Stimulated activated naive B cell treated with anti-CD40 and anti-IgM and Interleukin-4, amounts not matched to agents 10 μg/mL and 1 μg/mL and 100 μg/mL, for 72 hours (primary cell): ENCODE results near the gene PTPN6.

ENCODE experiments used
- ATAC-seq, 2 donors: fragments of 150-1000 bp; cut with Tn5 transposase; replicated peaks; 2 replicates each; pipeline ENCODE4 v1.10.0; 2021; ENCODE audit warnings: moderate library complexity in 1 of 2
- DNase-seq: peaks from one replicate; pipeline ENCODE4 v3.0.0; 2021
- H3K27ac Mint-ChIP-seq: one replicate; pipeline ENCODE4 v1.8.0; 2022; ENCODE audit warnings: mild to moderate bottlenecking, mixed read lengths
- H3K27me3 Mint-ChIP-seq, 2 donors: one replicate each; pipeline ENCODE4 v1.8.0; 2022; ENCODE audit warnings: mixed read lengths in 2 of 2
- H3K36me3 Mint-ChIP-seq, 2 donors: one replicate each; pipeline ENCODE4 v1.8.0; 2022; ENCODE audit warnings: mixed read lengths in 2 of 2, mild to moderate bottlenecking in 1 of 2
- H3K4me1 Mint-ChIP-seq, 2 donors: one replicate each; pipeline ENCODE4 v1.8.0; 2022; ENCODE audit warnings: mixed read lengths in 2 of 2, mild to moderate bottlenecking in 1 of 2
- H3K4me3 Mint-ChIP-seq, 2 donors: one replicate each; pipeline ENCODE4 v1.8.0; 2022; ENCODE audit warnings: mild to moderate bottlenecking in 2 of 2, mixed read lengths in 2 of 2, moderate library complexity in 1 of 2
- H3K9me3 Mint-ChIP-seq, 2 donors: one replicate each; pipeline ENCODE4 v1.8.0; 2022; ENCODE audit warnings: mixed read lengths in 2 of 2, mild to moderate bottlenecking in 1 of 2

The PTPN6 gene

DNA sequence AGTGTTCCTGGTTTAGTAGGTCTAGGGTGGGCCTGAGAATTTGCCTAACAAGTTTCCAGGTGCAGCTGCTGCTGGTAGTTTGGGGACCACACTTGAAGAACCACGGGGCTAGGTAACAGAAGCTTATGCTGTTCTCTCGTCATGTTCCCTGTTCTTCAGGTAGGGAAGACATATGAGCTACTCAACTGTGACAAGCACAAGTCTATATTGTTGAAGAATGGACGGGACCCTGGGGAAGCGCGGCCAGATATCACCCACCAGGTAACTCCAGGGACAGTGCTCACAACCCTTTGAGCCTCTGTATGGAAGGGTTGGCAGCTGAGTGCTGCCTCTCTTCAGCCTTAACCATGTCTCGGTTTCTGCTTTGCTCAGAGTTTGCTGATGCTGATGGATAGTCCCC, 23.0 kb downstream of the PTPN6 start:
- Mint-ChIP-seq H3K36me3 (peaks cover 44 to 75% of the 10 kb centered on the region in 2 donors), H3K4me3 (no peak overlapping the region)

GRCh38 chr12:6975297-6976032, 24.3 kb downstream of the PTPN6 start:
- ATAC-seq: peak; percentile 27 to 34
- Mint-ChIP-seq H3K36me3 (peaks cover 41 to 71% of the 10 kb centered on the region in 2 donors), H3K4me3 (no peak overlapping the region), H3K27me3 (no peaks in the 10 kb centered on the region), H3K4me1 (peaks cover 22 to 54% of the 10 kb centered on the region in 2 donors), H3K9me3 (no peaks in the 10 kb centered on the region), H3K27ac (peak overlapping the region; percentile 90)
- no peak for DNase-seq

More for the DNA sequence above, 23.0 kb downstream of the PTPN6 start:
- ATAC-seq: no peak
- no peaks in the 10 kb centered on the region for H3K27me3 Mint-ChIP-seq
- H3K27ac Mint-ChIP-seq: no peak overlapping the region
- no peaks in the 10 kb centered on the region for H3K9me3 Mint-ChIP-seq
- H3K4me1 Mint-ChIP-seq: peaks cover 24 to 59% of the 10 kb centered on the region in 2 donors
- DNase-seq: no peak

DNA sequence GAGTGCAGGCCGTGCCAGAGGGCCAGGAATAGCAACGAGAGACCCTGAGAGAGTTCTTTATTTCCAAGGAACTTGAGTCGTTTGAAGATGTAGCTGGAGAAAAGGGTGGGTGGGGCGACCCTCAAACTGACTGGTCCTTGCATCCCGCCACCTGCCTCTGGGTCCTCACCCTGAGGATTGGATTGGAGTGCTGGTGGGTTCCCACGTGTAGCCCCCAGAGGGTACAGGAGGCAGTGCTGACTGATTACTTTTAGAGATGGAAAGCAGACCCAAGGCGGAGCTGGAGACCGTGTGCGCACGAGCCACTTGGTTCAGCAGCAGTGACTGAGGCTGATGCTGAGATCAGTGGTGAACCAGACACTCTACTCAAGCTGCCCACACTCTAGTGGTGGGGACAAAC, 26.5 kb downstream of the PTPN6 start:
- H3K27me3 Mint-ChIP-seq: no peaks in the 10 kb centered on the region
- H3K4me1 Mint-ChIP-seq: peaks cover 20 to 37% of the 10 kb centered on the region in 2 donors
- ATAC-seq (no peak), DNase-seq (no peak)
- peak overlapping the region; percentile 49 for H3K27ac Mint-ChIP-seq
- H3K36me3 Mint-ChIP-seq: peaks cover 43 to 70% of the 10 kb centered on the region in 2 donors
- no peaks in the 10 kb centered on the region for H3K9me3 Mint-ChIP-seq
- H3K4me3 Mint-ChIP-seq: no peak overlapping the region

- Mint-ChIP-seq H3K27me3 (no peaks in the 10 kb centered on the region), H3K4me1 (peaks cover 18 to 32% of the 10 kb centered on the region in 2 donors), H3K9me3 (no peaks in the 10 kb centered on the region), H3K4me3 (no peak overlapping the region), H3K36me3 (peaks cover 43 to 68% of the 10 kb centered on the region in 2 donors), H3K27ac (peak overlapping the region; percentile 59)
- ATAC-seq: no peak
- DNase-seq: no peak
These were observed 27.0 kb downstream of the PTPN6 start for GRCh38 chr12:6978188-6978587.

DNA sequence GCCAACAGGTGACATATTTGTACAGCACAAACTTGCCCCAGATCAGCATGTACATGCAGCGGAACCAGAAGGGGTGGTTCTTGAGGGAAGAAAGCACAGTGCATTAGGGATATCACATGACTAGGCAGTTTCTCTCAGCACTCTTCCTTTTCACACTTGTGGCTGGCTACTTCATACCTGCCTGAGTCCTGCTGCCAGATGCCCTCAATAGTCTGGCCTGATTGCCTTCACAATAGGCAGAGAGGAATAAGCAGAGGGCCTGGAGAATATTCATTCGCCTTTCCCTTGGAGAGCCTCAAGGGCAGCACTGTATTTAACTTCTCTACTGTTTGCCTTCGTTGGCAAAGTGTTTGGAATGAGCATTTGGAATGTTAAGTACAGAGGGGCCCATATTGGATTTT, 27.5 kb downstream of the PTPN6 start:
- Mint-ChIP-seq H3K4me1 (peaks cover 15 to 27% of the 10 kb centered on the region in 2 donors), H3K27ac (peak overlapping the region; percentile 53), H3K27me3 (no peaks in the 10 kb centered on the region), H3K4me3 (no peak overlapping the region), H3K9me3 (no peaks in the 10 kb centered on the region), H3K36me3 (peaks cover 45 to 67% of the 10 kb centered on the region in 2 donors)
- no peak for ATAC-seq
- DNase-seq: no peak

- H3K27me3 Mint-ChIP-seq: no peaks in the 10 kb centered on the region
- ATAC-seq (no peak), DNase-seq (no peak)
- peaks cover 44 to 63% of the 10 kb centered on the region in 2 donors for H3K36me3 Mint-ChIP-seq
- H3K4me1 Mint-ChIP-seq: peaks cover 12 to 24% of the 10 kb centered on the region in 2 donors
- no peaks in the 10 kb centered on the region for H3K9me3 Mint-ChIP-seq
- H3K4me3 Mint-ChIP-seq: no peak overlapping the region
- H3K27ac Mint-ChIP-seq: peak overlapping the region; percentile 53
These were observed 27.9 kb downstream of the PTPN6 start for GRCh38 chr12:6979021-6979420.

DNA sequence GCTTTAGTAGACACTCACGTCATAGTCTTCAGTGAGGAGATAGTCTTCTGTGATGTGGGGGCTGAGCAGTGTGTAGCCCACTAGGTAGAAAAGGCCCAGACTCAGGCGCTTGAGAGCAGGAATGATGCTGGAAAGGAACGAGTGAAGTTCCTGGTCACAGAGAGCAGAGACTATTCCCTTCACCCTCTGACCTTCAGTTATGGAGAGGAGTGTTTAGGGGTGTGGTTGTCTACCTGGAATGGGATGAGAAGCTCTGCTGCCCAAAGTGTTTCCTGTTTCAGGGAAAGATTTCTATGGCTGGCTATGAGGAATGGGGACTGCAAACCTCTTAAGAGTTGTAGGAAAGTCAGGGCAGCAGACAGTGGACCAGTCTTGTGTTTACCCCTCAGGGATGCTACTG, 28.3 kb downstream of the PTPN6 start:
- no peak for ATAC-seq
- DNase-seq: no peak
- Mint-ChIP-seq H3K4me1 (peaks cover 12 to 23% of the 10 kb centered on the region in 2 donors), H3K36me3 (peaks cover 44 to 62% of the 10 kb centered on the region in 2 donors), H3K27ac (no peak overlapping the region), H3K4me3 (no peak overlapping the region), H3K9me3 (no peaks in the 10 kb centered on the region), H3K27me3 (no peaks in the 10 kb centered on the region)

- Mint-ChIP-seq H3K4me3 (no peak overlapping the region), H3K4me1 (peaks cover 12 to 17% of the 10 kb centered on the region in 2 donors), H3K9me3 (no peaks in the 10 kb centered on the region), H3K27ac (no peak overlapping the region), H3K27me3 (no peaks in the 10 kb centered on the region), H3K36me3 (peaks cover 43 to 60% of the 10 kb centered on the region in 2 donors)
- ATAC-seq (no peak), DNase-seq (no peak)
These were observed 28.9 kb downstream of the PTPN6 start for GRCh38 chr12:6980075-6980474.

GRCh38 chr12:6980740-6981139, 29.6 kb downstream of the PTPN6 start:
- DNase-seq (no peak), ATAC-seq (no peak)
- no peak overlapping the region for H3K4me3 Mint-ChIP-seq
- peaks cover 11% of the 10 kb centered on the region in 2 donors for H3K4me1 Mint-ChIP-seq
- no peaks in the 10 kb centered on the region for H3K27me3 Mint-ChIP-seq
- H3K9me3 Mint-ChIP-seq: no peaks in the 10 kb centered on the region
- no peak overlapping the region for H3K27ac Mint-ChIP-seq
- H3K36me3 Mint-ChIP-seq: peaks cover 41 to 57% of the 10 kb centered on the region in 2 donors

DNA sequence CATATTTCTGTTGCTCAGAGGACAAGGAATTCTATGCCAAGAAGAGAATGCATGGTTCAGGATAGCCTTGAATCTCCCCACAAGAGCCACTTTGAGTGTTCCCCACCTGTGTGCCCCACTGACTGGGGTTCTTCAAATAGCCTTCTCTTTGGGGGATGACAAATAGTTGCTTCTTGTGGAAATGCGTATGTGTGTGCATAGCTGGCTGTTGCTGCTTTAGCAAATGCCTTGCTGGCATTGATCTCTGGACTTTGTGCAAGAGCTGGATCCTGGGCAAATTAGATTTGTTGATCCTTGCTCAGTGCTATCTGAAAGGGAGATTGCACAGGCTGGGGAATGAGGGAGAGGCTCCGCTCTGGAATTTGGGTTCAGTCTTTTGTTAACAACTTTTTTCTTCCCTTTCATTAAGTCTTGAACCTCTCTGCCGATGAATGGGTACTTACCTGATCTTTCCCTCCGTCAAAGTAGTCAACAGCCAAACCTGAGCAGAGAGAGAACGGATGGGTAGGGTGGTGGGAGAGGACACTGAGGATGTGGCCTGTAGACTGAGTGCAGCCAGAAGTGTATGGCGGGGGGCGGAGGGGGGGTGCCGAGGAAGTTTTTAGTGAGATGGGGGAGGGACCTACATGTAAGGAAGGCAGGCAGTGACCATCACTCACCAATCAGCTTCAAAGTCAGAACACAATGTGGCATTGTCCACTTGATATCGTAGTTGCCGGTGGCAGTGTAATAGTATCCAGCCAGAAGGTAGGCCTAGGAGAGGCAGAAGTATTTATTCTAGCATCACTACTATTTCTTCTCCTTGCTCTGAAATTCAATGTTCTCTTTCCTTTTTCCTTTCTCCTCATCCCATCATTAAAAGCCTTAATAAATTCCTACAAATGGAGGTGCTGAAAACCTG, 30.2 kb downstream of the PTPN6 start:
- Mint-ChIP-seq H3K27me3 (no peaks in the 10 kb centered on the region), H3K27ac (peak overlapping the region; percentile 38), H3K4me1 (peaks cover 5 to 7% of the 10 kb centered on the region in 2 donors), H3K4me3 (no peak overlapping the region), H3K9me3 (no peaks in the 10 kb centered on the region), H3K36me3 (peaks cover 40 to 57% of the 10 kb centered on the region in 2 donors)
- DNase-seq: no peak
- no peak for ATAC-seq

GRCh38 chr12:6982532-6982931, 31.4 kb downstream of the PTPN6 start:
- Mint-ChIP-seq H3K27me3 (no peaks in the 10 kb centered on the region), H3K36me3 (peaks cover 32 to 52% of the 10 kb centered on the region in 2 donors), H3K4me3 (no peak overlapping the region), H3K4me1 (peaks cover 3 to 4% of the 10 kb centered on the region in 2 donors), H3K9me3 (no peaks in the 10 kb centered on the region), H3K27ac (peak overlapping the region; percentile 66)
- ATAC-seq (no peak), DNase-seq (no peak)

GRCh38 chr12:6987956-6988553, 36.9 kb downstream of the PTPN6 start:
- H3K4me1 Mint-ChIP-seq: no peaks in the 10 kb centered on the region
- H3K27ac Mint-ChIP-seq: no peak overlapping the region
- H3K4me3 Mint-ChIP-seq: no peak overlapping the region
- H3K36me3 Mint-ChIP-seq: peaks cover 22 to 28% of the 10 kb centered on the region in 2 donors
- H3K9me3 Mint-ChIP-seq: no peaks in the 10 kb centered on the region
- no peak for DNase-seq
- no peak for ATAC-seq
- H3K27me3 Mint-ChIP-seq: no peaks in the 10 kb centered on the region

GRCh38 chr12:6996040-6996441, 44.9 kb downstream of the PTPN6 start:
- H3K36me3 Mint-ChIP-seq: peaks cover 19 to 39% of the 10 kb centered on the region in 2 donors
- peaks cover 5 to 6% of the 10 kb centered on the region in 2 donors for H3K4me1 Mint-ChIP-seq
- ATAC-seq (no peak), DNase-seq (no peak)
- H3K27ac Mint-ChIP-seq: no peak overlapping the region
- H3K9me3 Mint-ChIP-seq: no peaks in the 10 kb centered on the region
- H3K4me3 Mint-ChIP-seq: no peak overlapping the region
- H3K27me3 Mint-ChIP-seq: no peaks in the 10 kb centered on the region

- H3K36me3 Mint-ChIP-seq: peaks cover 30 to 44% of the 10 kb centered on the region in 2 donors
- ATAC-seq (no peak), DNase-seq (no peak)
These were observed 47.7 kb downstream of the PTPN6 start for GRCh38 chr12:6998715-6999451.

More at GRCh38 chr12:6998715-6999451, 47.7 kb downstream of the PTPN6 start:
- Mint-ChIP-seq H3K4me1 (peaks cover 6 to 13% of the 10 kb centered on the region in 2 donors), H3K9me3 (no peaks in the 10 kb centered on the region), H3K27ac (no peak overlapping the region), H3K4me3 (no peak overlapping the region), H3K27me3 (no peaks in the 10 kb centered on the region)
